ENCODE measurements around the gene RHBDD1. TPM values are rescaled to one million over a fixed set of nuclear protein-coding genes. Genes with fewer than 3 reads are reported as not detected.

Gene RHBDD1
- total and polyA plus RNA-seq, 4 donors, result 4.8 to 66.4 (median 24.7) TPM

DNA sequence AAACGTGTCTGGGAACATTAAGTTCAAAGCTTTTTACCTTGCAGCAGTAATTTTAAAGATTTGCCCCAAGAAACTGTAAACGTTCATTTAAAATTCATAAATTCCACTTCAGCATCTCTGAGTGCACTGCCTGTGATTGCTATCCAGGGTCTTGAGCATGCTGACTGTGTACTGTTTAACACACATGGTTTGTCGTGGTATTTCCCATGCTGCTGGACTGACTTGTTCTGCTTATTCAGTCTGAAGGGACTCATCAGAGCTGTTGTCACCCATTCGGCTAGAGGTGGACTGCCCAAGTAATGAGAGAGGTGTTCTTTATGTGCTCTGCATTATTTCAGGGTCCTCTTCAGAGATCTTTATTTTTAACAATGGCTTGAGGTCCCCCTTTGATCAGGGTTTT, 53.1 kb downstream of the RHBDD1 start:
- 89 to 90% methylated on average over 4 of the region's 4 CpGs for WGBS, 2 donors
- no peaks in the 10 kb centered on the region for H3K27me3 ChIP-seq (ENCODE audit: control insufficient read depth in 3 of 3, insufficient read depth in 3 of 3, low read length in 2 of 3)
- peaks cover 0 to 11% (median 0%) of the 10 kb centered on the region in 5 donors for H3K4me1 ChIP-seq (ENCODE audit: control insufficient read depth in 5 of 5, insufficient read depth in 5 of 5, low read length in 5 of 5)
- H3K27ac ChIP-seq (ENCODE audit: low read depth in 1 of 2, low read length in 1 of 2), result no peak overlapping the region
- H3K4me3 ChIP-seq, result no peak overlapping the region
- H3K36me3 ChIP-seq (ENCODE audit: control insufficient read depth in 4 of 4, insufficient read depth in 4 of 4, low read length in 4 of 4), result no peaks in the 10 kb centered on the region
- peaks cover 0 to 2% (median 0%) of the 10 kb centered on the region in 4 donors for H3K9me3 ChIP-seq (ENCODE audit: control insufficient read depth in 4 of 4, insufficient read depth in 3 of 4, low read length in 3 of 4)
- no peak overlapping the region for H3K9ac ChIP-seq (ENCODE audit: insufficient read depth in 1 of 2, low read length in 2 of 2)
- TF ChIP-seq, protein P1, sequence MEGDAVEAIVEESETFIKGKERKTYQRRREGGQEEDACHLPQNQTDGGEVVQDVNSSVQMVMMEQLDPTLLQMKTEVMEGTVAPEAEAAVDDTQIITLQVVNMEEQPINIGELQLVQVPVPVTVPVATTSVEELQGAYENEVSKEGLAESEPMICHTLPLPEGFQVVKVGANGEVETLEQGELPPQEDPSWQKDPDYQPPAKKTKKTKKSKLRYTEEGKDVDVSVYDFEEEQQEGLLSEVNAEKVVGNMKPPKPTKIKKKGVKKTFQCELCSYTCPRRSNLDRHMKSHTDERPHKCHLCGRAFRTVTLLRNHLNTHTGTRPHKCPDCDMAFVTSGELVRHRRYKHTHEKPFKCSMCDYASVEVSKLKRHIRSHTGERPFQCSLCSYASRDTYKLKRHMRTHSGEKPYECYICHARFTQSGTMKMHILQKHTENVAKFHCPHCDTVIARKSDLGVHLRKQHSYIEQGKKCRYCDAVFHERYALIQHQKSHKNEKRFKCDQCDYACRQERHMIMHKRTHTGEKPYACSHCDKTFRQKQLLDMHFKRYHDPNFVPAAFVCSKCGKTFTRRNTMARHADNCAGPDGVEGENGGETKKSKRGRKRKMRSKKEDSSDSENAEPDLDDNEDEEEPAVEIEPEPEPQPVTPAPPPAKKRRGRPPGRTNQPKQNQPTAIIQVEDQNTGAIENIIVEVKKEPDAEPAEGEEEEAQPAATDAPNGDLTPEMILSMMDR (IDR thresholded peaks at IDR 0.05; ENCODE audit: control extremely low read depth, extremely low read depth), result no peak
- ATAC-seq (ENCODE audit: insufficient read depth, low FRiP score), result no peak
- no peak for DNase-seq

DNA sequence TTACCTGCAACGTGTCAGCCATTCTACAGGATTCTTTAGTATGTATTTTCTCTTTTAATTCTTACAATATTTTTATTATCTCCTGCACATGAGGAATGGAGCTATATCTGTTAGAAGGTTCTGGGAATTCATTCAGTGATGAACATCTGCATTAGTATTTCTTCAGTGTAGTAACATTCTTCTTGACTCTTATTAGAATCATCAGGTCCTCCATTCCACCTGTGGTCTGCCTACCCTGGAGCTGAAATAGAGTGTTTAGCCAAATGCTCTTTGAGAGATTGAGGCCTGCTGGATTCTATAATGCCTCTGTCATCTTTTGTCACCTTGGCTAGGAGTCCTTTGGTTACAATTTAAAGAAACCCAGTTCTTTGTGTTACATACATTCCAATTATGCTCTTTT, 54.4 kb downstream of the RHBDD1 start:
- Histone ChIP-seq H3K27ac (ENCODE audit: low read depth in 1 of 2, low read length in 1 of 2) (no peak overlapping the region), H3K27me3 (ENCODE audit: control insufficient read depth in 3 of 3, insufficient read depth in 3 of 3, low read length in 2 of 3) (no peaks in the 10 kb centered on the region), H3K9ac (ENCODE audit: insufficient read depth in 1 of 2, low read length in 2 of 2) (no peak overlapping the region), H3K4me1 (ENCODE audit: control insufficient read depth in 5 of 5, insufficient read depth in 5 of 5, low read length in 5 of 5) (peaks cover 0 to 11% (median 0%) of the 10 kb centered on the region in 5 donors), H3K36me3 (ENCODE audit: control insufficient read depth in 4 of 4, insufficient read depth in 4 of 4, low read length in 4 of 4) (no peaks in the 10 kb centered on the region), H3K4me3 (no peak overlapping the region), H3K9me3 (ENCODE audit: control insufficient read depth in 4 of 4, insufficient read depth in 3 of 4, low read length in 3 of 4) (peaks cover 0 to 2% (median 0%) of the 10 kb centered on the region in 4 donors)
- no peak for DNase-seq
- TF ChIP-seq, protein P1 (IDR thresholded peaks at IDR 0.05; ENCODE audit: control extremely low read depth, extremely low read depth), result no peak
- WGBS, 2 donors, result 79 to 95% methylated on average over 1 of the region's 1 CpG
- ATAC-seq (ENCODE audit: insufficient read depth, low FRiP score), result no peak

DNA sequence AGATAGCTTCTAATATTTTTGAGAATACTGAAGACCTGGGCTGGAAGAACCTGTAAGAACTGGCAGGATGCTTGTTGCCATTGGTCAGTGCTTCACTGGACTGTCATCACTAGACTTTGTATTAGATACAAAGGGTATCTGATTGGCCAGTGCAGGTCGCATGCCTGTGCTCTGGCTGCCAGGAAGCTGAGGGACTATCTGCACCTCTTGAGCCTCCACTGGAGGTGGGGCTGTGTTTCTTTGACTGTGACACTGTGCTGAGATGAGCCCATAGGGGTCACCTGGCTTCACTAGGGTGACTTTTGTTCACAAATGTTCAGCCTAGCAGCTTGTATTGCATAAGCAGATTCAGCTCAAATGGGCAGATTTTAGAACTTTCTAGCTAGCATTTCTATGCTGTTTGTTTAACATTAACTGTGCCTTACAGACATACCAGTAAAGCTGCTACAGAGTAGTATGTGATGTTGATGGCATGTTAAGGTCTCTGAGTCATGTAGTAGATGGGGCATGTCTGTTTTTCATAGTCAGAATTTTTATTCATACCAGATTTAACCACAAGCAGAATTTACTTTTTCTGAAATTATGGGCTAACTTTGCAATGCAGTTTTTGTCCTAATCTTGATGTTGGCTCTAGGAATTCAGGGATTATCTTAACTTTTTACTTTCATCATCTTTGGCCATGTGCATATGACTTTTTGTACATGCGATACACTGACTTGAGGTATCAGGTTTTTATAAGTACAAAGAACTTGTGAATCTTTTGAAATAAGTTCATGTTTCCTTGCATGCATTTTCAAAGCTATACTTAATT, 56.1 kb downstream of the RHBDD1 start:
- DNase-seq (no peak), ATAC-seq (ENCODE audit: insufficient read depth, low FRiP score) (no peak)
- 95 to 96% methylated on average over 2 of the region's 2 CpGs for WGBS, 2 donors
- Histone ChIP-seq H3K4me3 (no peak overlapping the region), H3K4me1 (ENCODE audit: control insufficient read depth in 5 of 5, insufficient read depth in 5 of 5, low read length in 5 of 5) (peaks cover 0 to 8% (median 0%) of the 10 kb centered on the region in 5 donors), H3K9me3 (ENCODE audit: control insufficient read depth in 4 of 4, insufficient read depth in 3 of 4, low read length in 3 of 4) (peaks cover 0 to 2% (median 0%) of the 10 kb centered on the region in 4 donors), H3K9ac (ENCODE audit: insufficient read depth in 1 of 2, low read length in 2 of 2) (no peak overlapping the region), H3K27me3 (ENCODE audit: control insufficient read depth in 3 of 3, insufficient read depth in 3 of 3, low read length in 2 of 3) (no peaks in the 10 kb centered on the region), H3K27ac (ENCODE audit: low read depth in 1 of 2, low read length in 1 of 2) (peak overlapping the region in 1 of 2 donors; percentile 40), H3K36me3 (ENCODE audit: control insufficient read depth in 4 of 4, insufficient read depth in 4 of 4, low read length in 4 of 4) (no peaks in the 10 kb centered on the region)
- TF ChIP-seq, protein P1 (IDR thresholded peaks at IDR 0.05; ENCODE audit: control extremely low read depth, extremely low read depth), result no peak

Data from lung (tissue), 12 donors.